ENCODE measurements around the gene CDH13.

Gene CDH13

DNA sequence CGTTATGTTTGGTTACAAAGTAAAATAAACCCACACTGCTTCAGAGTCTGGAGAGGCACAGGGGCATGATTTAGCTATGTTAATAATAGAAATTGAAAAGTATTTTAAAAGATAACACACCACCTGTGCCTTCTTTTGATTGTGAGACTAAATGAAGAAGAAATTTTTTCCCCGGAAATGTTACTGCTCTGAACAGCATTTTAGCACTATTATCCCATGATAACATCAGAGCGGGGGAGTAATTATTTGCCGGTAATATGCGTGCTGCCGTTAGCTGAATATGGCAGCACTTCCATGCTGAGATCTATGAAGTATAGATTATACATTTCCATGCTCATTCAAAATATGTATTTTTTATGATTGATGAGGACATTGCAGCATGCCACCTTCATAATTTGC lies 680.8 kb downstream of the CDH13 start:
- DNase-seq (ENCODE audit: low read depth), result no peak

DNA sequence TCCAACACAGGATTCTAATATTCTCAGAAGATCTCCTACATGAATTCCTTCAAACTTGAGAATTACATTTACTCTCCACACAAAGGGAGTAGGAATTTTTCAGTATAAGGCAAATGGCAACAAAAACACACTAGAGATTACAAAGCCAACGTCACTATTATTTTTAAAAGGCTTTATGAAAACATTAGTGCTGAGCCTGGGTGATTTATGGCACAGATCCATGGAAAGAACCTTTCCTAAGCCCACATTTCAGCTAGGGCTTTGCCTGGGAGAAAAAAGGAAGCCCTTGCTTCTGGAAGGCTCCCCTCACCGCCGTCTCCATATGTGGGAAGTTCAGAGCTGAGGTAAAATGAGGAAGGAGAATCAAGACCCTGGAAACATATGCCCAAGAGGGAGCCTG lies 681.6 kb downstream of the CDH13 start:
- DNase-seq (ENCODE audit: low read depth), result no peak

DNA sequence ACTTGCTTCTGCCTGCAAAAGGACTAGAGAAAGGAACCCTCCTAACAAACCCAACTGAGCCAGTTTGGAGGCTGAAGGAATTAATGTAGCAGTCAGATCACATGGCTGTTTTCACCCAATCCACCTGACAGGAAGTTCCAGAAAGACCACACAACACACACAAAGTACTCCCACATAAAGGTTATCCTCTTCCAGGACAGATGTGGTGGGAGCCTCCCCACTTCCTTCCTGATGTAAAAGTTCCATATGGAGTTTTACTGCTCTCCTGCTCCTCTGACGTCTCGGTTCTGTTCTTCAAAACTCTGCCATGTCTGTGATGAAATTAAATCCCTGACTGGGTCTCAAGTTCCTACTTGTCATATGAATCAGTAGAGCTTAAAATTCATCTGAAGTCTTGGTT lies 684.0 kb downstream of the CDH13 start:
- no peak for DNase-seq (ENCODE audit: low read depth)

DNA sequence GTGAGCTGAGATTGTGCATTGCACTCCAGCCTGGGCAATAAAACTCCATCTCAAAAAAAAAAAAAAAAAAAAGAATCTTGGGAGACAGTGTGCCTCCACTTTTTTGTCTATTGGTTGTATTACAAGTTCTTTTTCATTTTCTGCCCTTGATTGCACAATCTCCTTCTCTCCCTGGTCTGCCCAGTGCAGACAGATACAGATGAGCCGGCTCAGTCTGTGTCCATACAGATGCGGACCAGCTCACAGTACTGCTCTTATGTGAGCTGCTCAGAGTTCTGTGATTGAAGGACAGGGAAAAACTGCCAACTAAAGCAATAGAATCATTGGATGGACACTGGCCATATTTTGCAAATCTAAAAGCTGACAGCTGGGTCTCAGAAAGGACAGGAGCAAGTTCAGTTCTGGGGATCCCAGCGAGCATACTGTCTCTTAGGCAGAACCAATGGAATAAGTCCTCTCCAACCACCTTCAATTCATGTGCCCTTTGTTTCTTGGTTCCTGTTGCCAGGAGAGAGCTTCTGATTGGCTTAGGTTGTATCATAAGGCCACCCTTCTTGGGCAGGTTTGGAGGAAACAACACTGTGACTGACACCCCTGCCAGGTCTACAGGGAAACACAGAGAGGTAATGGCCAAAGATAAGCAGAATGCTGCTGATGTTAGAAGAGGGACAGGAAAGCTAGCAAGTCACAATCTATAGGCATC lies 685.4 kb downstream of the CDH13 start:
- no peak for DNase-seq (ENCODE audit: low read depth)

DNA sequence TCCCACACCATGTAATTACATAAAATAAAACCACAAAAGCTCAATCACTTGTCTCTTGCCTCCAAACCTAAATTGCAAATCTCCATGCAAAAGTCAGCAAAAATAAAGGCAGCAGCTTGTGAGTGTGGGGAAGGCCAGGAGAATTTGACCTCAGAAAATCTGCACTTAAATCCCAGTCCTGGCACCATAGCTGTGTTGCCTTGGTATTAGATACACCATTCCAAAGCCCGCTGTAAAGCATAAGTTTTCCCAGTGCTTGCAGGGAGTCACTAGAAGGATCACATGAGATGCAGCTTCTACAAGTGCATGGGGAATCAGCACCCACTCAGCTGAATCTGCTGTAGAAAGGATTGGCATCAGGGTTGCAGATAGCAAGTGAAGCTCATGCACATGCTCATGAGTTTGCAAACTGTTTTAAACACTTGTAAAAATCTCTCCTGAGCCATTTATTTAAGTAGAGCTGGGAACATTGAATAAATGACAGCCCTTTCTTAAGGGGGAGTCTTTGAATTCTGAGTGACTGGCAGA lies 686.0 kb downstream of the CDH13 start:
- no peak for DNase-seq (ENCODE audit: low read depth)

DNA sequence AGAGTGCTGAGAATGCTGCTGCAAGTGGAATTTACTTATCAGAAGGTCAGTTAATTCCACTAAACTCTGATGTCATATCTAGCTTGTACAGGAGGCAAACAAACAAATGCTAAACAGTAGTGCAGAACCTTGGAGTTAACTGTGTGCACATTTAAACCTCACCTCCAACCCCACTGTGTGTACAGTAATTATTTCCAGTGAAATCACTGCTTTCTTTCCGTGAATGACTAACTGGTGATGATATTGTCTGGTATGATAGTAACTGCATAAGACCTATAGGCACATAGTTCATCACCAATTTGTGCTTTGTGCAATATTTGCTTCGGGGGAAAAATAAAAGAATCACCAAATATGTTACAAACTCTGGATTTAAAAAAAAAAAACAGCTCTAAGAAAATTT lies 688.5 kb downstream of the CDH13 start:
- no peak for DNase-seq (ENCODE audit: low read depth)

DNA sequence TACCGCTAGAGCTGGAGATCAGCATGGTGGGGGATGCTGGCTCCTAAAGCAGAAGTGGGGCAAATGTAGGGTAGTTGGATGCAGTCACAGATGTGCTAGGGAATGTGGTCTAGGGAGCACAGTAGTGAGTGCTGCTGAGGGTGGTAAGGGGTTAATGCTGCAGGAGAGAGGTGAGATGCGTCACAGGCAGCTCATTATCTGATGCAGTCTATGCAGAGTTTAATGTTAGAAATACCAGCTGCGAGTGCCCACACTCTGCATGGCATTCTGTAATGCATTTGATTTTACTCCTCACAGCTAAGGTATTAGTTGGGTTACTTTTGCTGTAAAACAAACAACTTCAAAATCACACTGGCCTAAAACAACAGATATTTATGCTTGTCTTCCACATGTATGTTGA lies 689.7 kb downstream of the CDH13 start:
- no peak for DNase-seq (ENCODE audit: low read depth)

DNA sequence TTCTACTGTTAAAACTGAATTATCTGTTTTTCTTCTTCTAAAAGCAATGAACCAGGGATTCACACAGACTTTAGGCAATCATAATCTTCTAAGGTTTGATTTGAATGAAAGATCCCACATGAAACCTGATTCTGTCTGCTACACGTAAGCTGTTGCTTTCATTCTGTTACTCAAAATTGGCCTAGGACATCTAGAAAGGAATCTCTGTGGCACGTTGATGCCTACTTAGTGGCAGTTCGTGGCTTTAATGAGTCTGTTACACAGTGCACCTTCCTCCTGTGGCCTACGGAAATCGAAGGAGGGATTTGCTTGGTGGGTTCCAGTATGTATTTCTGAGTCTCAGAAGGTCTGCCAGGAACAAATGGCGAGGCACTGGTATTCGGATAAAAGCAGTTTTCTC lies 691.6 kb downstream of the CDH13 start:
- no peak for DNase-seq (ENCODE audit: low read depth)

DNA sequence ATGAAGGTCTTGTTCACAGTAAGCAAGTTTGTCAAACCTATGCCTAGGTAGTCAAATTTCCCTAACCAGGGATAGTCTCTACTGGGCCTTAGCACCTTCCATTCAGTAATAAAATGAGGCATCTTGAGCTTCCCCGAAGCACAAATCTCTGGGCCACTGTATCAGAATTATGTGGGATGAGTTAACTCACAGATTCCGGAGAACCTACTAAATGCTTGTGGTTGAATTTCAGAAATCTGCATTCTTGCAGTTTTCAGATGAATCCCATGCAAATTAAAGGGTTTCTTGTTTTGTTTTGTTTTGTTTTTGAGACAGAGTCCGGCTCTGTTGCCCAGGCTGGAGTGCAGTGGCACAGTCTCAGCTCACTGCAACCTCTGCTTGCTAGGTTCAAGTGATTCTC lies 702.2 kb downstream of the CDH13 start:
- no peak for DNase-seq (ENCODE audit: low read depth)

DNA sequence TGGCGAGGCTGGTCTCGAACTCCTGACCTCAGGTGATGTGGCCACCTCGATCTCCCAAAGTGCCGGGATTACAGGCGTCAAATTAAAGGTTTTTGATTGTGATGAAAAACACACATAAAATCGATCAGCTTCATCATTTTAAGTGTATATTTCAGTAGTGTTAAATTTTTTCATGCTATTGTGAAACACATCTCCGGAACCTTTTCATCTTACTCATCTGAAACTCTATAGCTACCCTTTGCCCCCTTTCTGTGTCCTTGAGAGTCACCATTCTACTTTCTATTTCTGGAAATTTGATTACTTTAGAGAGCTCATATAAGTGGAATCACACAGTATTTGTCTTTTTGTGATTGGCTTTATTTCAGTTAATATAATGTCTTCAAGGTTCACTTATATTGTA lies 702.7 kb downstream of the CDH13 start:
- DNase-seq (ENCODE audit: low read depth), result no peak

DNA sequence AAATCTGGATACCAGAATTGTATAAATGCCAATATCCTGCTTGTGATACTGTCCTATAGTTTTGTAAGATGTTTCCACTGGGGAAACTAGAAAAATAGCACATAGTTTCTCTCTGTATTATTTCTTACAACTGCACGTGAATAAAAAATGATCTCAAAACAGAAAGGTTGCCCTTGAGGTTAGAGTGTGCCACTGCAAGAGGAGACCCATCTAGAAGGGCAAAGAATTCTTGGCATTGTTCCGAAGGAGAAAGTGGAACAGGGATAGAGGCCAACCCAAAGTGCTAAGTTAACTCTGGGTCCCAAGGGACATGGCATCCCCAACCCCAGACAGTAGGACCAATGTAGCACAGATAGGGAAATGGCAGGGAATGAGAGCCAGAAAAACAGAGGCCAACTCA lies 703.5 kb downstream of the CDH13 start:
- no peak for DNase-seq (ENCODE audit: low read depth)

DNA sequence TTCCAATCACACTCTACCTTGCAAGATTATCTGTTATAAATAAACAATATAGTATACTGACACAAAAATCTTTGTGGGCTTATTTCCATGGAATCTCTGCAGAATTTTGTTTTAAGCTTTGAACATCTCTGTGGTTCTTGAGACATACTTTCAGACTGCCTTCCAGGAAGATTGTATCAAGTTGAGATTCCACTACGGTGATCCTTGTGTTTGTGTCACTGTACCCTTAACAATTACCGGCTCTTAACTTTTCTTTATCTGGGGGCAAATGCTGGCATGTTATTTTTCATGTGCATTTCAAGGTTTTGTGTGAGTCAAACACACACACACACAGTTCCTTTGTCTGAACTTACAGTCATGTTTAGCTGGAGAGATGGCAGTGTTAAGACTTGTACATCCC lies 708.3 kb downstream of the CDH13 start:
- no peak for DNase-seq (ENCODE audit: low read depth)

DNA sequence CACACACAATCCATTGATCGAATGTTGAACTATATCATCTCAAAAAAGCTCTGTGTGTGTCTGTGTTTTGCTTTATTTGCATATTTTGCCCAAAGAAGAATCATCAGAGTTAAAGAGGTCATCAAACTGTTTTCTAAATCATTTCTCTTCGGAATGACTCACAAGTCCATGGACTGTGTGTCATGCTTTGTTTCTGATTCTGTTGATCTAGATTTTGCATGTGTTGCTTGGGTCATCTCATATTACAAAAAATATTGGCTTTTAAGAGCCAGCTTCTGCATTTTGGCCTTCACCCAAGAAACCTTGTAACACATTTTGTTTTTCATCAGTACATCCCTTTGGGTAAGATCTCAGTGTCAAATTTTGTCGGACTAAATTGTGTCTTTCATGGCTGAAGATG lies 709.8 kb downstream of the CDH13 start:
- no peak for DNase-seq (ENCODE audit: low read depth)

DNA sequence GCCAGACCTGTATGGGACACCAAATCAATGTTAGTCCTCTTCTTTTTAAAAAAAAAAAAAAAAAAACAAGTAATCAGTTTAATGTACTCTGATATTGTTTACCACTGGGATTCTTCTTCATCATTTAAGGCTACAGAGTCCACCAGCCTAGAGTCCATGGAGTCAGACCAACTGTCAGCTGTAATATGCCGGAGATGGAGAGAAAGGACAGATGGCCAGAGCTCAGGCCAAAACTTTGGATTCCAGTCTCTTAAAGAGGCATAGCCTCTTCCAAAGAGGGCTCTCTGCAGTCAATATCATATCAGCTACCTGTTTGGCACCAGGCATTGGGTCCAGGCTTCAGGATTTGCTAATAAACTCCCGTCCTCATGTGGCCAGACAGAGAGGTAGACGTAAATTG lies 711.4 kb downstream of the CDH13 start:
- DNase-seq (ENCODE audit: low read depth), result no peak

DNA sequence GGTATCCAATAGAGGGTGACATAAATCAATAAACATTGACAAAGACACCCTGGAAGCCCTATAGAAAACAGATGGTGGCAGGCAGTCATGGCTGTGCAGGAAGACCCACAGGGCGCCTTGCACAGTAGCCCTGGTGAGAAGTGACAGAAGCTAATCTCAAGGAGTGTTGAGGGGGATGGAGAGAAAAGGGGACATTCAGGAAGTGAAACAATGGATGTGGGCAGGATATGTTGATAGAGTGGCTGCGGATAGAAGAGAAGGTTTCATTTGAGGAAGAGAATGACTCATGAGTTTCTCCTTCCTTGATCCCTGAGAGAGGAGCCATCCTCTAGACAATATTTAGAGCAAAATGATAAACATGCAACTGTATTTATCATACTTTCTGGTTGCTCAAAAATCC lies 712.2 kb downstream of the CDH13 start:
- no peak for DNase-seq (ENCODE audit: low read depth)

DNA sequence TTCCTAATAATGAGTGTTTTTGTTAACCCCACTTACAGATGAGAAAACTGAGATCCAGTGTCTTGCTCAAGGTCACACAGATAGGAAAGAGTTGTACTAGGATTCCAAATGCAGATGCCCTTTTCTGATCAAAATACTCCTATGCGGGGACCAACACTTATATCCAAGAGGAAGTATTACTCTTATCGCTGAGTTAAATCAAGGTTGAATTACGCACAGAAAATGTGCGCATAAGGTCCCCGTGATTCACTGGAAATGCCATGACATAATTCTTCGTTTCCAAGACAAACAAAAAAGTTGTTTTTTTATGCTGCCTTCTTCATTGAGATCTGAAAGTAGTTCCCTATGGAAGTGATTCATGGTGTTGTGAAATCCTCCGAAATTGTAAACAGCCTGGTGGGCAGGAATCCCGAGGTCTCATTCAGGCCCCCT lies 717.2 kb downstream of the CDH13 start:
- DNase-seq (ENCODE audit: low read depth), result no peak

DNA sequence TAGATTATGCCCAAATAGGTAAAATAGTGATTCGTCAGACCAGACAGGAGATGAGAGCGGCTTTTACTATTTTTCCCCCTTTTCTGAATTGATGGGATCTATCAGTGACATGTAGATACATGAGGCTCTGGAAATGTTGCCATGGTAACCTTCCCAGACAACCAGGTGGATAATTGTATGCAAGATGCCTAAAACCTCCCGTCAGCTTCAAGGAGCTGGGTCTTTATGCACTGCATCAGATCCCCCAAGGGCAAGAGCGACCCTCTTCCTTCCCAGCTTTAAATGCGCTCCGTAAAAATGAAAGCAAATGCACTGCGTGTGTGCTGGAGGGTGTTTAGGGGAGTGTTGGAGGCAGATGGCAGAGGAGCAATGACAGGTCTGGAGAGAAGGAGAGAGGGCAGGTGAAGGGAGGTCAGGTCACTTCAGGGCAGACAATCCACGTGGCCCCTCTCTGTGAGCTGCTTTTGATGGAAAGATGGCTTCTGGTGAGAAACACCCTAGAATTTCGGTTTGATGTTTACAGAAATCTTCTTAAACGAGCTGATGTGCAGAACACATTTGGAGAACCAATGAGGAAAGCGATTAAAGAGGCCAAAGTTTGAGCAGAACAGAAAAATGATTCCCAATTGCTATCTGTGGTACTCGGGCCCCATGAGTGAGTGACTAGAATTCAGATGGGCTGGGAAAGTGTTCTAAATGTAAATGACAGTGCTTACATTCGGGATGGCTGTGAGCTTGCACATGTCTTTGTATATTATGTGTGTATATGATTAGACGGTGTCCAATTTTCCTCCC lies 719.3 kb downstream of the CDH13 start:
- DNase-seq (ENCODE audit: low read depth), result no peak

DNA sequence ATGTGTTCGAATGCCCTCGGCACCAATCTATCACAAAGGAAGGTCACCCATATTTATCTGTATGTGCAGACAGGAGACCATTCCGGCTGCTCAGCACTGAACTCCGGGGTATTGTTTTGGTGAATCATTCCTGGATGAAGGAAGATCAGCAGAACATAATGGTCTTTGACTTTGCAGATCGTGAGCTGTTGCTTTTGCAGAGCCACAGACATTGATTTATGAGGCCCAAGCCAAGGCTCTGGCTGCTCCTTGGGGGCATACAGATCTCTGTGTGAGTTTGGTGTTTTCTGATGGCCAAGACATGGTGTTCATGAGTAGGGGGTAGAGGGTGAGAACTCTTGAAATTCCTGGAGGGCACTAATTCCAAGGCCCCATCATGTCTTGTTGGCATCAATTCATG lies 722.2 kb downstream of the CDH13 start:
- DNase-seq (ENCODE audit: low read depth), result no peak

DNA sequence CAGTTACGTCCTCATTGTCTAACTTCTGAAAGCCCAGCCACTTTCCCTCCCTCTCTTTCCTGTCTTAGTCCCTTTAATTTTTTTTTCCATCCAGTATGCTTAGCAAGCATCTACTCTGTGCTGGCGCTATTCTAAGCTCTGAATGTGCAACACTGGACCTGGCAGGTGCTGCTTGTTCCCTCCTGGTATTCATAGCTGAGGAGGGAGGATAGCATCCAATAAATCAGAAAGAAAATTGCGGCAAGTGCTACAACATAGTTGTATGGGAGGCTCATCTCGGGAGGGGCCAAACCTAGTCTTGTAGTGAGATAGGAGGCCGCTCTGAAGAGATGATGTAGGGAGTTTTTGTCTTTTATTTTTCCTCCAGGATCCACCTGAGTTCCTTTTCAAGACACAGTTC lies 723.7 kb downstream of the CDH13 start:
- DNase-seq (ENCODE audit: low read depth), result no peak

DNA sequence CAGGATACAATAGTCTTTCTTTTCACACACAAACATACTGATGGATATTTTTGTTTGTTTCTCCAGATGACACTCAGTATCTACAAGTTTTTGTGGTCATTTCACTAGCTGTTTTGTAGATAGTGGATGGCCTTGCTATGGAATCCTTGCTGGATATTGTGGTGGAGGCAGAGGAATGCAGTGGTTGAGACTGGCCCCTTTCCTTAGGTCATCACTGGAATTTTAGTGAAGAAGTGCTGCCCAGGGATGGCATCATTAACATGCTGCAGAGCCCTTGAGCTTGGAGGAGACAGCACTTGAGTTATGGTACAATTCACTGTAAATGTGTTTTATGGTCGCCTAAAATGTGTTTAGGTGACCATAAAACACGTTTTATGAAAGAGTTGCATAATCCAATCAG lies 725.1 kb downstream of the CDH13 start:
- DNase-seq (ENCODE audit: low read depth), result no peak

DNA sequence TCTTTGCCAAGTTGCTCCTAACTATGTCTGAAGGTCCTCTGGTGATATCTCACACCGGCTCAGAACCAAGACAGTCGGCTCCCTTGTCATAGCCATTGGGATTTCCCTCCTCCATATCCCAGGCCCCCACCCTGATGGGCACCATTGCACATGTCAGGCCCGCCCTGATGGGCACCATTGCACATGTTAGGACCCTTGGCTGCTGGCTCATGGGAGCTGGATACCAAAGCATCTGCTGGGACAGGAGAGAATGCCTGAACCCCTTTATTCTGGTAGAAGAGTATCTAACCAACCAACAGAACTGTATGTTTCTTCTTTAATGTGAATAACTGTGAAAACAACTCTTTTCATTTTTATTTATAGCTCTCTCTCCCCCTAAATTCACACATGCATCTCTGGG lies 726.5 kb downstream of the CDH13 start:
- DNase-seq (ENCODE audit: low read depth), result no peak

DNA sequence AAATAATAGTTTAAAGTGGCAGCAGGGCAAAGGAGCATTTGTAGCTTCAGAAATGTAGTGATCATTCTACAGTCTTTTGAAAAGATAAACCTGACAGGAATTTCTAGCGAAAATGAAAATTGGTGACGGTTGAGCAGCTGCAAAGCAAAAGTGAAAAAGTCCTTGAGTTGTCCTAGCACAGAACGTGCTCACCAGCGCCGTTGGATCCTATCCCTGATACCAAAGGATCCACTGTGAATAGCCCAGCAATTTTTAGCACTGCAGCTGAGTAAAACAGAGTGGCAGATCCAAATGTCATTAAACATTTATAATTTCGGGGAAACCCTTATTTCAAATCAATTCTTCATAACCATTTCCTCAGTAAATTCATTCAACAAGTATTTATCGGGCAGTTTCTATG lies 727.2 kb downstream of the CDH13 start:
- no peak for DNase-seq (ENCODE audit: low read depth)

DNA sequence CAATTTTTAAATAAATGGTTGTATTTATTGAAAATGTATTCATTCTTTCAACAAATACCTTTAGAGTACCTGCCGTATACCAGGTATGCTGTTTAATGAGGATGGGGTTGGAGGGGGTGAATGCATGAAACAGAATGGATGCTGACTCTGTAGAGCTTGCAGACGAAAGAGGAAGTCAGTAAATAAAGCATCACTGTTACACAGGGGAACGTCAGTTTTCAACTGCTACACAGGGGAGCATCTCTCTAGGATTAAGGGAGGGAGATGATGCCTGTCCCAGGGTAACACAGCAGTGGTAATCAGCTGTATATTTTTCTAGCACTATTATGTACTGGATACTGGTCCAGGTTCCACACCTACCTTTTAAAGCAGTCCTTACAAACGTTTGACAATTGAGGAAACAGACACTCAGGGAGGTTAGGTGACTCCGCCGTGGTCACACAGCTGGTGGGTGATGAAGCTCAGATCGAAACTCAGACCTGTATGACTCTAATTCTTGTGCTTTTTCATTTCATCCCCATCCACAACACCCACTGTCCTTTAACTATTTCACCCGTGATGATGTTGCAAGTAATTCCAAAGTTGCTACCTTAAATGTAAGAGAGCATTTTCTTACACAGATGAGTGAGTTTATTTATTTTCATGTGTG lies 728.9 kb downstream of the CDH13 start:
- no peak for DNase-seq (ENCODE audit: low read depth)

Measured in stimulated activated CD8-positive, alpha-beta memory T cell treated with anti-CD3 and anti-CD28 coated beads, Interleukin-12 subunit alpha, Interleukin-12 subunit beta, amount 100 ng/mL, for 4 hours (primary cell).